NB4 (cell line): ENCODE data around the gene EHMT2.

Source experiments
- POLR2A ChIP-seq: IDR thresholded peaks from 2 replicates; pipeline ENCODE4 v1.6.1; 2011; ENCODE audit warnings: mild to moderate bottlenecking; ENCODE audit not compliant: insufficient read length; ENCODE audit errors: extremely low read depth
- TF ChIP-seq, protein P1 (sequence below): IDR thresholded peaks from one replicate; pipeline ENCODE4 v1.5.1; 2012; ENCODE audit warnings: low read depth, low read length
- TF ChIP-seq, protein P2 (sequence below): IDR thresholded peaks from 2 replicates; pipeline ENCODE4 v1.6.1; 2011; ENCODE audit warnings: low read depth, low read length

DNA sequence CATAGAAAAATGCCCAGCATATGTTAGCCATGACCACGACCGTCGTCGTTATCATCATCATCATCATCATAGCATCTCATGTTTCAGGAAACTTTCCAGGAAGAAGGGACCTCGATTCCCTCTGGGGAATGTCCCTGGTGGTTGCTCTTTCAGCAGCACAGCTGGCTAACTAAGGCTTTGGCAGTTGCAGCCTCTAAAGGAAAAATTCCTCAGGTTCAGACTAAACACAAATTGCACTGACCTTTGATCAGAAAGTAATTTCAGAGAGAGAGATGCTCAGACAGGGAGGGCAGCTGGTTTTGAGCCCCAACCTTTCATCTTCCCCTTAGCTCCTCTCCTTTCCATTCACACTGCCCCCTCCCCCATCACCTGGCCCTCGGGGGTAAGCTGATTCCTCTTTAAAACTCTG lies 42.8 kb upstream of the EHMT2 start:
- TF ChIP-seq, protein P1, sequence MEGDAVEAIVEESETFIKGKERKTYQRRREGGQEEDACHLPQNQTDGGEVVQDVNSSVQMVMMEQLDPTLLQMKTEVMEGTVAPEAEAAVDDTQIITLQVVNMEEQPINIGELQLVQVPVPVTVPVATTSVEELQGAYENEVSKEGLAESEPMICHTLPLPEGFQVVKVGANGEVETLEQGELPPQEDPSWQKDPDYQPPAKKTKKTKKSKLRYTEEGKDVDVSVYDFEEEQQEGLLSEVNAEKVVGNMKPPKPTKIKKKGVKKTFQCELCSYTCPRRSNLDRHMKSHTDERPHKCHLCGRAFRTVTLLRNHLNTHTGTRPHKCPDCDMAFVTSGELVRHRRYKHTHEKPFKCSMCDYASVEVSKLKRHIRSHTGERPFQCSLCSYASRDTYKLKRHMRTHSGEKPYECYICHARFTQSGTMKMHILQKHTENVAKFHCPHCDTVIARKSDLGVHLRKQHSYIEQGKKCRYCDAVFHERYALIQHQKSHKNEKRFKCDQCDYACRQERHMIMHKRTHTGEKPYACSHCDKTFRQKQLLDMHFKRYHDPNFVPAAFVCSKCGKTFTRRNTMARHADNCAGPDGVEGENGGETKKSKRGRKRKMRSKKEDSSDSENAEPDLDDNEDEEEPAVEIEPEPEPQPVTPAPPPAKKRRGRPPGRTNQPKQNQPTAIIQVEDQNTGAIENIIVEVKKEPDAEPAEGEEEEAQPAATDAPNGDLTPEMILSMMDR: no peak
- TF ChIP-seq, protein P2, sequence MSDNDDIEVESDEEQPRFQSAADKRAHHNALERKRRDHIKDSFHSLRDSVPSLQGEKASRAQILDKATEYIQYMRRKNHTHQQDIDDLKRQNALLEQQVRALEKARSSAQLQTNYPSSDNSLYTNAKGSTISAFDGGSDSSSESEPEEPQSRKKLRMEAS: no peak
- no peak for TF ChIP-seq POLR2A
